ENCODE measurements around the gene SLC25A21.
"Not testable (repeated sequence)": the region's sequence is repeated elsewhere in the genome, so short reads cannot be mapped to it uniquely, and the experiment has no call there.

The SLC25A21 gene

DNA sequence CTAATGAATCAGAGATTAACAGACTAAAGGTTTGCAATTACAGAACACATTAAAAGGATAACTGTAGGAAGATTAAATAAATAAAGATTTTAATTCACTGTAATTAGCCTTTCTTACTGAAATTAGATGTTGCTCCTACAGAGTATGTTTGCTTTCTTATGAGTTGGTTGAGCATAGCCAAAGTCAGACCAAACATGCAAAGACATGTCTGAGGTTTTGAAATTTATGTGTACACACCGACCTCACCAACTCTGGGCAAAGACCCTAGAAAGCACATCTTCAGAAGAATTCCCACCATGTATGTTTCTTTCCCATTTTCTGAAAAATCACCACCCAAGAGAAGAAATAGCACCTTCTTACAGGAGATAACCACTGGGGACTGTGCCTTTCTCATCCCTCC lies 351.5 kb downstream of the SLC25A21 start:
- no peak for DNase-seq (ENCODE audit: low spot score)

DNA sequence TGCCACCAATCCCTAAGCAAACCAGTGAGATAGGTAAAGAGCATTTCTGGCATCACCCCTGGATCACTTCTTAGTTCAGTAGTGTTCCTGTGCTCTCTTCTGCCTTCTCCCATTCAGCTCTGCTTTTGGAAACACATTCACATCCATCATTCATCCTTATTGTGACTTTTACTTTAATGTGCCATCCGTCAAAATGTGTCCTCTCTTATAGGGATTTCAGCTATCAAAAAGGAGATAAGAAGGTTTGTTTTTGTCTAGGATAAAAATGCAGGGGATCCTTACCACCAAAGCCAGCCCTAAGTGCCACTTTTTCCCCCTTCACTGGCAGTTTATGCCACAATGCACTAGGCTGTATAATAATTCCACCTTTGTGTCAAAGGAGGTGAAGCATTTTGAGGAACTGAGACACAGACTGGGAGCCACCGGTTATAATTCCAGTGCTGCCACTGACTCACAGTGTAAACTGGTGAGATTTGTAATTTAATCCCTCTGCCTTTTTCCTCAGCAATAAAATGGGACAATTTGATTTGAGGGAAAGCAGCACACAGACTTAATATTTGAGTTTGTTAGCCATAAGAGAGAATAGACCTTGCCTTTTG lies 352.2 kb downstream of the SLC25A21 start:
- DNase-seq (ENCODE audit: low spot score): no peak

DNA sequence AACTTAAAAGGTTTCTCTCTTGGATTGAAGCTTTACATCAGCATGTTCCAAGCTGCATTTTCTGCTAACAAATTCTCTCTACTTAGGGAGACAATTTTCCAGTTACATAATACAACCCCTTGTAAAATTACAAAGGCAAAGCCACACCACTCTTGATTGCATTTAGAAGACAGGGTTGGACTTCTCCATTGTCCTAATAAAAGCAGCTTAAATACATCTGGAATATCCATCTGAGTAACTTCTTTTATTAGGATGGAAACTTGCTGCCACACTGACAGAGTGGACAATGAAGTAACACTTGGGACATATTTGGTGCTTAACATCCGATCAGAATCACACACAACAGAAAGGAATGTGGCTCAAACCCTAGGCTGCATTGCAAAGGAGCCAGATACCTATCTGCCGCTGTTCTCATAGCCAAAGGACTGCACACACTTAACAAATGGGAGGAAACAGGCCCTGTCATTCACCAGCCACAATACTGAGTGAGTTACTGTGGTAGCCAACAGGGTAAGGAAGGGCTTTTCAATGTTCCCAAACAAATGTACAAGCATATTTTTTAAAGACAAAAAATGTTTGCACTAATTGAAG lies 353.5 kb downstream of the SLC25A21 start:
- DNase-seq (ENCODE audit: low spot score): no peak

DNA sequence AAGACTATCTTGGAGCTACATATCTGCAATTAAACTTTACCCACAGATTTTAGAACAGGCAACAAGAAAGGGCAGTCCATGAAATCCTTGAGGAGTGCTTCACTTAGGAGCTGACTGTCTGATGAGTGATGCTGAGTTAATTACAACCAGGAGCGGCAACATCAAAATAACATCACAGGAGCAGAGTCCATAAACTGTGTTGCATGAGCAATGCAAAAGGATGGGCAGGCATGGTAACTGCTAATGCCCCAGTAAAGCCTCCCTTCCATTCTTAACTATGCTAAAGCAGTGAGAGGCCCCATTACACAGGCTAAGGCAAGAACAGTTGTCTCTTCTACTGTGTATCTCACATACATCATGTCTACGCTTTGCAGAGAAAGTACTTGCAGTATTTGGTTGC lies 354.2 kb downstream of the SLC25A21 start:
- no peak for DNase-seq (ENCODE audit: low spot score)

DNA sequence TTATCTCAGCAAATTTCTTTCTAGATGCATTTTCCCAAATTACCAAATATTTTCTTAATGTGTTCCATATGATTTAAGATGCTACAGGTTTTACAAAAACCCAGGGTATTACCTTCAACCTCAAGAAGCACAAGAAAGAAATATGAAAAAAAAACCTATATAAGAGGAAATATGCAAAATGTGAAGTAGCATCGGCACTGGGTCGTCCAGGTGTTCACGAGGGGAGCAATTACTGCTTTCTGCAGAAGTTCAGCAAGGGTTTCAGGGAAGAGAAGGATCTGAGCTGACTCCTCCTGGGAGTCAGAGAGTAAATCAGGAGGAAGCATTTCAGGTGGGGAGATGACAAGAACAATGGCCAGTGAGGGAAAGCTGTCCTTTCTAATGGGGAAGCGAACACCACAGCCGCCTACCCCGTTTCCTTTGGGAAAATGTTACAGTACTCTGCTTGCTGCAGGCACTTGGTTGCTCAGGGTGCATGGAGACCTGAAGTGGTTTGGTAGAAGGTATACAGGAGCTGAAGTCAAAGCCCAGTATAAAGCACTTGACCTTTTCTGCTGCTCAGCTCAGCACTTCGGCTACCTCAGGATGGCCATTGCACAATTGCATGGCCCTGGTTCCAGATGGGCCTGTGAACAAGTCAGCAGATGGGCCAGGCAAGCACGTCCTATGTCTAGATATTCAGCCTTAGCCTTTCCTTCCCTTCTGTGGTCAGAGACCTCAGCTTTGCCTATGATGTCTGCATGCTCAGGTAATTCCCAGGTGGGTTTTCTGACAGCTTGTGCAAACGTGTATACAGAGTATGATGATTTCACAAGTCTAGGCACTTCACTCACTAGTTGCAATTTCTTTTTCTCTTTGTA lies 355.1 kb downstream of the SLC25A21 start:
- no peak for DNase-seq (ENCODE audit: low spot score)

DNA sequence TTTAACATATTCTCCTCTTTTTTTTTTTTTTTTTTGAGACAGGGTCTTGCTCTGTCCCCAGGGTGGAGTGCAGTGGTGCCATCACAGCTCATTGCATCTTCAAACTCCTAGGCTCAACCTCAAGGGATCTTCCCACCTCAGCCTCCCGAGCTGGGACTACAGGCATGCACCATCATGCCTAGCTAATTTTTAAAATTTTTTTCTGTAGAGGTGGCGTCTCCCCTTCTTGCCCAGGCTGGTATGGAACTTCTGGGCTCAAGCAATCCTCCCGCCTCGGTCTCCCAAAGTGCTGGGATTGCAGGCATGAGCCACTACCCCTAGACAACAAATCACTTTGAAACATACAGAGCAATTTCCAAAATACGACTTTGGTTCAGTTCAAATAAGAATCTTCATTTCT lies 355.9 kb downstream of the SLC25A21 start:
- DNase-seq (ENCODE audit: low spot score): no peak

DNA sequence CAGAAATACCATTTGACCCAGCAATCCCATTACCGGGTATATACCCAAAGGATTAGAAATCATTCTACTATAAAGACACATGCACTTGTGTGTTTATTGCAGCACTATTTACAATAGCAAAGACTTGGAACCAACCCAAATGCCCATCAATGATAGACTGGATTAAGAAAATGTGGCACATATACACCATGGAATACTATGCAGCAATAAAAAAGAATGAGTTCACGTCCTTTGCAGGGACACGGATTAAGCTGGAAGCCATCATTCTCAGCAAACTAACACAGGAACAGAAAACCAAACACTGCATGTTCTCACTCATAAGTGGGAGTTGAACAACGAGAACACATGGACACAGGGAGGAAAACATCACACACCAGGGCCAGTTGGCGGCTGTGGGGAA lies 357.6 kb downstream of the SLC25A21 start:
- not testable (repeated sequence) for DNase-seq (ENCODE audit: low spot score)

DNA sequence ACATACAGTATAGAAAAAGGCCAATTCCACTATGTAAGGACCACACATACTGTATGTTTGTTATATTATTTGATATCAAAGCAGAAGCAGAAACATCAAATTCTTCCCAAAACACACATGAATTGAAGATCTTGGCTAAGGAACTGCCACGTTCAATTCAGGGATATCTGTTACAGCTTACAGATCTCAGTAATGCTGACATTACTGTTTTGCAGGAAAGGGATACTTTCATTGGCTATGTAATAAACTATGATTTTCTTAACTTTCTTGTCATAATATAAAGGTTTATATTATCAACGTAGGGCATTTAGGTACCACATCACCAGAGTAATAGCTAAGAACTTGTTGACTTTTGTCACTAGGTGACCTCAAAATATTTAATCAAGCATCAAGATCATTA lies 362.2 kb downstream of the SLC25A21 start:
- no peak for DNase-seq (ENCODE audit: low spot score)

DNA sequence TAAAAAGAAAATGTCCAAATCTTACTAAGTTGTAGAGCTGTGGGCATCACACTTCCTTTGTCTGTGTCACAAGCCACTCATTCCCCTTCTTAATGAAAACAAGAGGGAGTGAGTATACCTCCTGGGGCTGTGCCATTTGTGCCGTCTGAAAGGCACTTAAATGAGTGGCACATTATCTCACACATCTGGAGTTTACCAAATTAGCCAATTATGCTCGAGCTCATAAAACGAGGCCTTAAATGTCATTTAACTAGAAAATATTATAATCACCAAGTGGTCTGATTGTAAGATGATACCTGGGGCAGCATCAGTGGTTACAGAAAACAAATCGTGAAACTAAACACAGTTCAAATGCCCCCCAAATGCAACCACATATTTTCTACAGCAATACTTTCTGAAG lies 364.7 kb downstream of the SLC25A21 start:
- no peak for DNase-seq (ENCODE audit: low spot score)

DNA sequence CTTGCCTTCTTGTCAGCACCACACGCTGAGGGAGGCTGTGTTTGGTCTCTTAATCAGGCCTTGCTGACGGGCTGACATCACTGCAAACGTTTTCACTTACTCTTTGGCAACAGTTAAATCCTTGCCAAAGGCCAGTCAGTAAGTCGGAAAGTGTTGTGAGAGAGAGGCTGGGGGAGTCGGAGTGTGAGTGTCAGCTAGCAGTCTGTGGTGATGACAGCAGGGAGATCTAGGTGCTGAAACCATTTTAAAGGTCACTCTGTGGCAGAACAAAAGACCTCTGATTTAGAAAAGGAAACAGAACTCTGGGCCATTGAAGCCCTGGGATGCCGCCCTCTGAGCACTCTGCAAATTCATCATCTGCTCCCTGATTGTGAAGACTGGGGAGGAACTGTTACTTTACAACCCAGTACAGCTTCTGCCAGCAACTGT lies 367.3 kb downstream of the SLC25A21 start:
- DNase-seq (ENCODE audit: low spot score): no peak

DNA sequence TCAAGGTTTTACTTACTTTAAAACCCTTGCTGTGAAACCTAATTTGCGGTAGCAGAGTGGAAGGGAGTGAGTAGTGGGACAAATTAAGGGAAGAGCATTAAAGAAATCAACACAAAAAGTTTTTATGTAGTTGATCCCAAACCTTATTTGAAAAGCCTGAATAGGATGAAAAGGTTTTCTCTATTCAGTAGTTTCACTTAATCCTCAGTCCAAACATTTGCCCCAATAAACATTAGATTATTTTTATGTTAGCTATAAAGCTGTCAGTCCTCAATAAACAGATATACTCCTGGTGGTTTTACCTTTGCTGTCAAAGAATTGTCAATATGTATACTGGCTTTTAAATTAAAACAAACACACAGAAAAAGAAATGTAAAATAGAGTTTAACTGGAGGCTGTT lies 374.8 kb downstream of the SLC25A21 start:
- no peak for DNase-seq (ENCODE audit: low spot score)

DNA sequence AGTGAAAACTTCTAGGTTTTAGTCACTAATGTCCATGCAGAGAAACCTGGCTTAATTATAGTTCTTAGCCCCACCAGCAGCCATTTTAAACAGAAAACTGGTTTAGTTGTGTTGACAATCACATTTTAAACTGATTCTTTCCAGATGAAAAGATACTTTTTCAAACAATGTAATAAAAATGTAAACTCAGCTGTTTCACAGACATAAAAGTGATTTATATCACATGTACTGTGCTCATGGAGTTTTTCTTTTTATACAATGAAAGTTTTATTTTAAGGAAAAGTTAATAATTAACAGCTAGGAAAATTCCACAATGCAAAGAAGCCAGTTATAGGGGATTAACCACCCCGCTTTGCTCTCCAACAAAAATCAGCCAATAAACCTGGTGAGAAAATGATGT lies 381.0 kb downstream of the SLC25A21 start:
- peak; percentile 7 for DNase-seq (ENCODE audit: low spot score)

DNA sequence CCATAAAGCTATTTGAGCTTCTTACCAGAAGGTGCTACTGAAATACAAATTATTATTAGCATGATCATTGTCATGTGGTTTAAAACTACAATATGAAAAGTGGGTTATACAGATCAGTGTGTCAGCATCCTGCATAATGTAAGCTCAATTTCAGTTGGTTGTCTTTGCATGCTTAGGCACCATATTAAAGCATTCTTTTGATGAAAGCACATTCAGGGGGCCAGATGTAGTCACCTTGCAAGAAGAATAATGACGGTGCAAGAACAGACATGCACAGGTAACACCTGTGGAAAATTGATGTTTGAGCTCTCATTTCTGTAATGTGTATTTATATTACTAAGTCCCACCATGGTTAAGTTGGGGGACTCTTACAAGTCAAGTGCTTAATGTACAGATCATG lies 386.9 kb downstream of the SLC25A21 start:
- DNase-seq (ENCODE audit: low spot score): no peak

DNA sequence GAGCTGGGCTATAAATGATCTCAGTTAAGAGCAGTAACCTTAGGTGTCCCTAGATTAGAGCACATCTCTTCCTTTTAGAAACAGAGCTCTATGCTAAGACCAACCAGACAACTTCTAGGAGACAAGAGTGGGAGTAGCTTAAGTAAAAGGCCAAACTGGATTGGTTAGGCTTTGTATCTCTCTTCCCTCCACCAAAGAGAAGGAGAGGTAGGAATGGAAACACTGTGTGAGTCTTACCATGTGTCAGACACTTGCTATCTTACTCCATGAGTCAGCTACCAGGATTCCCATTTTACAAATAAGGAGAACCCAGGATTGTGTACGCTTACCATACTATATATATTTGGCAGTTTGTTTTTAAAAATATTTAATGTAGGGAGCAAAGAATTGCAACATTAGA lies 387.9 kb downstream of the SLC25A21 start:
- DNase-seq (ENCODE audit: low spot score): no peak

DNA sequence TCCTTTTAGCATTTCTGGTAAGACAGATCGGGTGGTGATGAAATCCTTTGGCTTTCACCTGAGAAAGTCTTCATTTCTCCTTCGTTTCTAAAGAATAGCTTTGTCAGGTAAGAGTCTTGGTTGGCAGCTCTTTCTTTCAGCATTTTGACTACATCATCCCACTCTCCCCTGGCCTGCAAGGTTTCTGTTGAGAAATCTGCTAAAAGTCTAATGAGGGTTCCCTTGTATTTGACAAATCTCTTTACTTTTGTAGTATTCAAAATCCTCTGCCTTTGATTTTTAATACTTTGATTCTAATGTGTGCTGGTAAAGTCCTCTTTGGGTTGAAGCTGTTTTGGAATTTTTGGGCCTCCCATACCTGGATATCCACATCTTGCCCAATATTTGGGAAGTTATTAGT lies 390.5 kb downstream of the SLC25A21 start:
- DNase-seq (ENCODE audit: low spot score): no peak

DNA sequence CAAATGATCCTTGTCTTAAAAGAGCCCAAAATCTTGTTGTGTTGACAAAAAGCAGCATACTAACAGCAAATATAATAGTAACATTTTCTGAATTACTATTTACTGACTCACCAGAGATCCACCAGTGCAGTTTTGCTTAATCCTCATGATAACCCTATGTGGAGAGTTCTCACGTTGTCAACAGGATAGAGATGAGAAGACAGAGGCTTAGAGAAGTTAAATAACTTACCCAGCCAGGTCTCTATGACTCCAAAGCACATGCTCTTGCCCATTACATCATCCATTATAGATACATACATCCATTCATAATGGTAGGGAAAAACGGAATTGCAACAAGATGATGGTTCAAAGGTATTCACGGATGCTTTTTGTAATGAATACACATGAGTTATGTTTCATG lies 398.8 kb downstream of the SLC25A21 start:
- DNase-seq (ENCODE audit: low spot score): no peak

DNA sequence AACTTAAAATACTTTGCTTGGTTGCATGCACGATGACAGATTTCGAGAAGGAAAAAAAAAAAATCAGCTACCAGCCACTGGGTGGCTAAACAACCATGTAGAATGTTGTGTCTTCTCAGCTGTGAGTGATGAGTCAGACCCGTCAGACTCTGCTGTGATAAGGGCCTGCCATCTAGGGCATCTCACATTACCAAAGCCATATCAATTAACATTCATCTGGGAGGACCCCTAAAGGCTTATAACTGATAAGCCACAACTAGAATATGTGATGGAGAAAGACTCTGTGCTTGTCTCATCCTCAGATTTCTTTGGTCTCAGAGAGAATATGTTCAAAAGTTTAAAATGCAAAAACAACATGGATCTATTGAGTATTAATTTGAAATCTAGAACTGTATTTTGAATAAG lies 399.3 kb downstream of the SLC25A21 start:
- peak; percentile 30 for DNase-seq (ENCODE audit: low spot score)

DNA sequence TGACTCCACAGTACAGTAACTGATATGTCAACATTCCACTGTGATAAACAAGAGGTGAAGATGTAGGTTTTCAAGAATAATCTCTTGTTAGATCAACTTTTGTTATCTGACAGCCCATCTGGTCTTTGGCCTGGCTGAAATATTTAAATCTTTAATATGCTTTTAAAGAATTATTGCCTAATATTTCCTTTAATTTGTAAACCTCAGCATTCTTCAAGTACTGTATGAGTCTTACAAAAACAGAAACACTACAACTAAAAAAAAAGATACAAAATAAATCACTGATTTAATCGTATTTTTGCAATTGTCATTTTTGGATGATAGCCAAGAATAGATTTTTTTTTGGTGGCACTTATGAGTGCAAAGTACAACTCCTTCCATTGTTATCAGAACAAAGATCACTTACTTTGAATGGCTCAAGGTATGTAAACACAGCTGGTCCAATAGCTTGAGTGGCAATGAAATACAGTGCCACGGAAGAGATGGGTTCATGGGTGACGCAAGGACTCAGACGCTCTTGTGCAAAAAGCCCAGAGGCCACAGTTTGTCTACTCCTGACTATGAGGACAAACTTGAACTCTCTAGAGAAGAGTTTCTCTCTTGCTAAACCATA lies 401.3 kb downstream of the SLC25A21 start:
- DNase-seq (ENCODE audit: low spot score): no peak

DNA sequence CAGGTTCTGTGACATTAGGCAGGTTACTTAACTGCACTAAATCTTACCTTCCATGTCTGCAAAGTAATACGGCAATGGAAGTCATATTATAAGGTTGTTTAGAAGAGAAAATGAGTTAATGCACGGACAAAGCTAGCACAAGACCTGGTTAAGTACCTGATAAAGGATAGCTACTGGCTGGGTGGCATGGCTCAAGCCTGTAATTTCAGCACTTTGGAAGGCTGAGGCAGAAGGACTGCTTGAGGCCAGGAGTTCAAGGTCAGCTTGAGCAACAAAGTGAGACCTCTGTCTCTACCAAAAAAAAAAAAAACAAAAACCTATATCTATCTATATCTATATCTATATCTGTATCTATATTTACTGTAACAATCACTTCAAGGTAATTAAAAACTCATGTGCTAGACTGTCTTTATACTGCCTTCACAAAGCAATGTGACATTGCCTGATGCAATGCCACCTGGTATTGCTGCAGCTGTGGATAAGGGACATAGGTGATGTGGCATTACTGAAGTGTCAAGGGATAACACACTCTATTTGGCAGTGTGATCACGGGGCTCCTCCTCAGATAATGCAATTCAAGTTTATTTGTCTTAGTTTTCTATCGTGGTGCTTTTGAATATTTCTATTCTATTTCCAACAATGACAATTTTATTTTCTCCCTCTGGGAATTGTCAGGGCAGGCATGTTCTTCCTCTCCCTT lies 403.6 kb downstream of the SLC25A21 start:
- no peak for DNase-seq (ENCODE audit: low spot score)

DNA sequence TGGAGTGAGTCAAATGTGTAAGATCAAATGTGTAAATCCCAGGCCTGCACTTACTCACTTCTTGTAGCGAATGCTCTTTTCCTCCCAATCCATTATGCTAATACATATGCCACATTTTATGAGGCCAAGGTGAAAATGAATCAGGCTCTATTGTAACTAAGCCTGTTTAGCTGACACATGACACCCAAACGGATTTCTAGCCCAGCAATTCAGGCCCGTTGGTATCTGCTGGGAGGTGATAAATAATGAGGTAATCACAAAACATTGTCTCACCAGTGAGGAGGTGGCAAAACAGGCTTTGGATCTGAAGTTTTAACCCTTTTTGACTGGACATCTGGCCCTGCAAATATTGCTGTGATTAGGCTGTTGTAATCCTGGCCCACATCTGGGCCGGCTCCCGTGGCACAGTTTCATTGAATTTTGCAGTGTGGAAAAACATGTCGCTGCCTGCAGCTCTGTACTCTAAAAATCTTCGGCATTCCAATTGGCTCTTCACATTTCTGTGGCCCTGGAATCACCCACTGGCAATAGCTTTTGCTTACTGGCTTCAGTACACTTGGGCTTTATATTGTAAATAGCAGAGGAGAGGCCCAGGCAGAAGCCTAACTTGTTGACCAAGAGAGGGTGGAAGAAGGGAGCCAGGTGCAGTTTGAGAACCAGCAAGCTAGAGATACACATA lies 404.7 kb downstream of the SLC25A21 start:
- no peak for DNase-seq (ENCODE audit: low spot score)

DNA sequence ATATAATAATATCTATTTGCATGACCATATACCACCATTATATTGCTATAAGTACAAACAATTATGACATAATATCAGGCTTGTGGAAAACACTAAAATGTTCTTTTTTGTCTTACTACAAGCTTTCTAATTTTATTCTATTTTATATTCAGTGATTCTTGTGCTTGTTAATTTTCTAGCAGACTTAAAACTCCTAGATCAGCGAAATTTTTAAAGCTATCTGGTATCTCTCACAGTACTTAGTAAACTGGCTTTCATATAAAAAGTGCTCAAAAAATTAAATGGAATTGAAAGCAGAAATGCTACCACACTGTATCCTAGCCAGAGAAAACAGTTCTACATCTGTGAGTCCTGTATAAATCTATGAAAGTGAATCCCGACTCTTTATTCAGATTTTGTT lies 405.4 kb downstream of the SLC25A21 start:
- no peak for DNase-seq (ENCODE audit: low spot score)
